GM21515 (cell line): Measurements from ENCODE around the gene DDX19B.
A peak's percentile ranks its signal among the peaks of the same experiment; 100 is the strongest.
"Not testable (repeated sequence)": the region's sequence is repeated elsewhere in the genome, so short reads cannot be mapped to it uniquely, and the experiment has no call there.

Experiments
- ATAC-seq: cut with Tn5 transposase; IDR thresholded peaks from one replicate; pipeline ENCODE4 v1.9.1; 2021; ENCODE audit not compliant: unreplicated experiment

Gene DDX19B

DNA sequence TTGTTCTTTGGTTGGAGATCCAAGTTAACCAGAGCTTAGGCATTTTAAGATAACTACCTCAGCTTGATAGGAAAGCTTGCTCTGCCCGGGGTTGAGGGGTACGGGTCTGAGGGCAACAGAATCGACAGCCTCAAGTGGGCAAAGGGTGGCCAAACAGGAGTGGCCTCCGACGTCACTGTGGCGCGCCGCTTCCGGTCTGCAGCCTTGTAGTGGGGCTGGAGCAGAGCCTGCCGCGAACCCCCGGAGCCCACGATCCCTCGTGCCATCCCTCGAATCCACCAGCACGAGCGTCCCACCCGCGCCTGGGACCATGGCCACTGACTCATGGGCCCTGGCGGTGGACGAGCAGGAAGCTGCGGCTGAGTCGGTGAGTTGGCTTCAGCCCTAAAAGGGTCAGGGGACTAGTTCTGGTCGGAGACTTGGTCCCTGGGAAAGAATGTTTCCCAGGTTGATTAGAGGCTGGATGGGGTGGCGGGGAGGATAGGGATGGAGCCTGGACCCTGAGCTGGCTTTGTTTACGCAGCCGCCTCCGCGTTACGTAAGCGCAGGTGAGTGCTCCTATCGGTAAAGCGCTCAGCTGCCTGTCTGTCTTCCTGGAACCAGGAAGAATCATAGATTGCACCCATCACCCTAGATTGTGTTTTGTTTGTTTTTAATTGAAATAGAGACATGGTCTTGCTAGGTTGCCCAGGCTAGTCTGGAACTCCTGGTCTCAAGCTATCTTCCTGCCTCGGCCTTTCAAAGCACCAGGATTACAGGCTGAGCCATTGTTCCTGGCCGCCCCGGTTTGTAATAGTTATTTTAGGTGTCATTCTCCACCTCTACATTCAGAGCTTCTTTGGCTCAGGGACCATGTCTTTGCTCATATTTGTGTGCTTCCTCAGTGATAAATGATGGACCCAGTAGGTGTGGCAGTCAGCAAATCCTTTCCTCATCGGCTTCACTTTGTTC lies at the start of gene DDX19B:
Gene DDX19B, plus strand, starts transcription at position 199 of the 951 bp plus-strand sequence. Its CDS starts 112 bp downstream, at position 311.
- peak; percentile 65 for ATAC-seq

DNA sequence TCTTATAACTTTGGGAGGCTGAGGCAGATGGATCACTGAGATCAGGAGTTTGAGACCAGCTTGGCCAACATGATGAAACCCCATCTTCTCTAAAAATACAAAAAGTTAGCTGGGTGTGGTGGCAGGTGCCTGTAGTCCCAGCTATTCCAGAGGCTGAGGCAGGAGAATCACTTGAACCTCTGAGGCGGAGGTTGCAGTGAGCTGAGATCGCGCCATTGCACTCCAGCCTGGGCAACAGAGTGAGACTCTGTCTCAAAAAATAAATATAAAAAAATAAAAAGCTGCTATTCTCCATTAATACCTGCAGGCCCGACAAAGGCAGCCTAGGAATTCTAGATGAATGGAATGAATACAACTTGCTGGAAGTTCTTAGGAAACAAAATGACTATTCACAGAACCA lies 49.3 kb upstream of the DDX19B start:
- not testable (repeated sequence) for ATAC-seq

DNA sequence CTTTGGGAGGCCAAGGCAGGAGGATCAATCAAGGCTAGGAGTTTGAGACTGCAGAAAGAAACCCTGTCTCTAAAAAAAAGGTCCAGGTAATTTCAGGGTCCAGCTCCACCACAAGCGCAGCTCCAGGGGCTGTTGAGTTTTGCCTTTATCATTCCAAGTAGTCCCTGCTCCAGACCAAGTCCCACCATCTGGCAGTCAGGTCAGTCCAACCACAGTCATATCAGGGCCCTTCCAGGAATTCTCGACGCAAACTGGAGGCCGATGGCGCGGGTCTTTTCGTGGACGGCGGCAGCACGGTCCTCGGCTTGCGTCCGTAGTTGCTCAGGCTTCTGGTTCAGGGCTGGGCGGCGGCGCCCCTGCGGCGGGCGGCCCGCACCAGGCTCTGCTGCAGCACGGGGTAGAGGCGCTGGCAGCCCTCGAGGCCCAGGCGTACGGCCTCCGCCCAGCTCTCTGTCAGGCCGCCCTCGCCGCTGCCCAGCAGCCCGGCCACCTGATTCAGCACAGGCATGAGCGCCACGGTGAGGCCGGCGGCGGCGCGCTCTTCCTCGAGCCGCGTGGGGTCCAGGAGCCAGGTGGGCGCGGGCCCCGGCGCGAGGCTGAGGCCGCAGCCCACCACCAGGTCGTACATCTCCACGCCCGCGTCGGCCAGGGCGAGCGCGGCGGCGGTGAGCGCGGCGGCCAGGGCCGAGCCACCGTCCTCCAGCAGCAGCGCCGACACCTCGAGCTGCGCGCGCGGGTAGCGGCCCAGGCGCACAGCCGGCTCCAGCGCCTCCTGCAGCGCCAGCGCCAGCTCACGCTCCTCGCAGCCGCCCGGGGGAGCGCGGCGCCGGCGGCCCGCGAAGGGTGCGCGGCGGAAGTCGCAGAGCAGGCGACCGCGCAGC lies 48.0 kb upstream of the DDX19B start:
- ATAC-seq: peak; percentile 39

DNA sequence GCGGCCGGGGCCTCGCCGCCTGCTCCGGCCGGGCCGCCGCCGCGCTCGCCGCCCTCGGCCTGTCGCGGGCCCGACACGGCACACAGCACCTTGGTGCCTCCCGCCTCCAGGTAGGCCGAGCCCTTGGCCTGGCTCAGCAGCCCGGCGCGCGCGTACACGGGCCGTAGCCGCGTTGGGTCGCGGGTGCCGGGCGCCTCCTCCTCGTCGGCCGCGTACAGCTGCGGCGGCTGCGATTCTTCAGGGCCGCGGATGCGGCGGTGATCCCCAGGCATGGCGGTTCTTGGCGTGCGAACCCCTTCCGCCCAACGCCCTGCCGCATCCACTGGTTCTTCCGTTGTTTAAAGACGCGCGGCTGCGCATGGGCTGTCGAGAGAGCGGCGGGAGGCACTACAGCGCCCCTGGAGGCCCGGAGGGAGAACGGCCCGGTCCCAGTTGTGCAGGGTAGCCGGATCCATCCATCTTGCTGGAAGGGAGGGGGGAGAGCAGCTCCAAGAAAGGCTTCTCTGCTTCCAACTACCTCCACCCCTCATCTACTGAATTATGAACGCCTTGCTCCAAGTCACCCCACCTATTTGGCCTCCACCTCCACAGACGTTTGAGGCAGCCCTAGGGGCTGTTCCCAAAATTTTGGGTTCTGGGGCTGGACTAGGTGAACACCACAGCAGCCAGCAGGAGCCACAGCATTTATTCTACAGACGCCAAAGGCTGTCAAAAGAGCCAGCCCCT lies 47.2 kb upstream of the DDX19B start, which contains the start of gene EXOSC6:
Gene EXOSC6, minus strand, starts transcription at position 312 of the 726 bp plus-strand sequence. Its CDS starts 40 bp downstream, at position 272.
- ATAC-seq: peak; percentile 82

DNA sequence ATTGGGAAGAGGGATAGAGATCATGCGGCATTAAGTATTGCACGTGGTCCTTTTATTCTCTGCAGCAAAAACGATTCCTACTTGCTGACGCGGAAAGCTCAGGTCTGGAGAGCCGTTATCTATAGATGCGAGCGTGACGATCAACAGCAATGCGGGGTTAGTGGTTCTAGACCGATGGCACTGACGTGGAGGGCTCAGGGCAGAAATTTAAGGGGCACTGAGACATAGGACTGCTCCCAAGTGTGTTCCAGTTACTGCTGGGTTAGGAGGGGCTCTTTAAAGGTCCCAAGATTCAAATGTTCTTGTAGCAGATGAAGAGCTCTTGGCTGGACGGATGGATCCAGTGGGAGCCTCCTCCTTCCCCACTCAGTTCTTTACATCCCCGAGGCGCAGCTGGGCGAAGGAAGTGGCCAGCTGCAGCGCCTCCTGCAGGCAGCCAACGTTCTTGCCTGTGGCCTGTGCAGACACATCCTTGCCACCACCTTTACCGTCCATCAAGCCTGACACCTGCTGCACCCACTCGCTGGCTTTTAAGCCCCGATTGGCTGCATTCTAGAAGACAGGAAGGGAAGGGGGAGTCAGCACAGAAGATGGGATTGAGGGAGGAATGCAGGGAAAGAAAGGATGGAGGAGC lies 46.5 kb upstream of the DDX19B start:
- ATAC-seq: no peak

DNA sequence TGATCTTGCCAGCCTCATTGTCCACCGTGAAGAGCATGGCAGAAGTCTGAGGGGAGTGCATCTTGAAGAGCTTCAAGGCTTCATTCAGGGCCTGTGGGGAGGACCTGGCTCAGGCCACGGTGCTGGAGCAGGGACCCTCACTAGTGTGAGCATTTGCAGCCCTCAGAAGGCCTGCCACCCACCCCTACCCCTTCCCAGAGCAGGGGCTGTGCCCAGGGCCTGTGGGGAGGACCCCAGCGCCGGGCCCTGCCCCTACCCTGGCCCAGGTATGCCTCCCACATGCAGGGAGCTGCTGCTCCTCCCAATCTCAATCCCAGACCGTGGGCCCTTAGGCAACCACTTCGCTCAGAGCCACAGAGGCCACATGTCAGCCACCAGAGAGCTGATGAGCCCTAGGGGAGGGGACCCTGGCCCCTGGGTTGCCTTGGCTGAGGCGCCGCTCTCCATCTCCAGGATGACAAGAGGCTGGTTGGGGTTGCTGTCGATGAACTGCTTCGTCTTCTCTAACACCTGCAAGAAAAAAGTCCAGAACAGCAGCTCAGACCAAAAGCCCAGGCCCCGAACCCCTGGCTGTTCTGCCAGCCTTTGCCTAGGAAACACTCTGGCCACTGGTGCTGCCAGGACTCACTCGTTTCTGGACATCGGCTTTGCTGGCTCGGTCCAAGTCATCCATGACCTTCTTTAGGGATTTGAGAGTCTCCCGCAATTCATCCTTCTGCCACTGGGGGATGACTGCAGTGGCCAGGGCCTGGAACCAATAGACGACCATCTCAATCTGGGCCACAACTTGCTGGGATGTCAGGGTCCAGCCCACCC lies 45.5 kb upstream of the DDX19B start:
- no peak for ATAC-seq

DNA sequence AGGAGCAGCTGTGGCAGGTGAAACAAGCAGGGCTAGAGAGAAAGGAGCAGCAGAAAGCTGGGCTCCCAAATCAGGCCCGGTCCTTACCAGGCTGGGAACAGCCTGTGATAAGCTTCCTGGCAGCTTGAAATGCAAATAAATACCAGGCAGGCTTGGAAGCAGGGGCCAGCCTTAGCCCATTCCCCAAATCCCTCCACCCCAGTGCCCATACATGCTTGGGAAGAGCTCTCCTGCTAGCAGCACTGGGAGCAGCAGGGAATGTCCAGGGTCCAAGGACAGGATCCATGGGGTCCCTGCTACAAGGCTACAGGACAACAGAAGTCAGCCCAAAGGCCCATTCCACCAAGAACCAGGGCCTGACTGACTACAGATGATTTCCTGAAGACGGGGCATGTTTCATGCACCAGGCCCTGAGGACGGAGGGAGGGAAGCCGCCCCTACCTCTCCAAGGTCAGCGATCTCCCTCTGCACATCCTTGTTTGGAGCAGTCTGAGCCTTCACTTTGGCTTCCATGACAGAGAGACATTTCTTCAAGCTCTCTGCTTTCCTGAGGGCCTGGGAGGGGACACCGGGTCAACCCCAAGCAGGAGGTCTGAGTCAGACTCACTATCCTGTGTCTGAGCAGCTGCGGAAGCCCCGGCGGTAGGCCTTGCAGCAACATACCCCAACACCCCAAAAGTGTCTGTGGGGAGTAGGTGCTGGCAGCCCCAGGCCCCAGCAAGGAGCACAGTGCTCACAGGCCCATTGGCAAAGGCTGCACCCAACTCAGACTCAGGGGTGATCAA lies 44.6 kb upstream of the DDX19B start:
- no peak for ATAC-seq

DNA sequence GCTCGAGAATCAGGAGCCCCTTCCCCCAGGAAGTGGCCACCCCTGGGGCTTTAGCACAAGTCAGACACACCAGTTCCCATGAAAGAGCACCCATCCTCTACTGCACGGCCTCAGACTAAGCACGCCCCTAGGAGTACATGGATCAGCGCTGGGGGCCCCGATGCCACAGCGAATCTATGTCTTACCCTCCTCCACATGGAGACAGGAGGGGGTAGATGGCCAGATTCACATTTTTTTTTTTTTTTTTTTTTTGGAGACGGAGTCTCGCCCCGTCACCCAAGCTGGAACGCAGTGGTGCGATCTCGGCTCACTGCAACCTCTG lies 44.1 kb upstream of the DDX19B start:
- ATAC-seq: no peak

DNA sequence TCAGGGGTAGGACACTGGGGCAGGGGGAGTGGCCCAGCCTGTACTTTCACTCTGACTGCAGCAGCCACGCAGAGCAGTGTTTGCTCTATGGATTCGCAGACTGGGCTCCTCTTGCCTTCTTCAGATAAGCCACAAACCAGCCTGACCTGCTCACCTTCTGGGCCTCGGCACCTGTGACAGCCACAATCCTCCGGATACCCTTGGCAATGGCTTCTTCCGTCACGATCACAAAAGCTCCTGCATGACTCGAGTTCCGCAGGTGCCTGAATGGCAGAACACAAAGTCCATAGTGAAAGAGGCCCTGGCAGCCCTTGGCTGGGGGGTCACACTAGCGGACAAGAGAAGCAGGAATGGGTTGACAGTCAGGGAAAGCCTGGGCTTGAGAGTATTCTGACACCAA lies 43.4 kb upstream of the DDX19B start:
- no peak for ATAC-seq

DNA sequence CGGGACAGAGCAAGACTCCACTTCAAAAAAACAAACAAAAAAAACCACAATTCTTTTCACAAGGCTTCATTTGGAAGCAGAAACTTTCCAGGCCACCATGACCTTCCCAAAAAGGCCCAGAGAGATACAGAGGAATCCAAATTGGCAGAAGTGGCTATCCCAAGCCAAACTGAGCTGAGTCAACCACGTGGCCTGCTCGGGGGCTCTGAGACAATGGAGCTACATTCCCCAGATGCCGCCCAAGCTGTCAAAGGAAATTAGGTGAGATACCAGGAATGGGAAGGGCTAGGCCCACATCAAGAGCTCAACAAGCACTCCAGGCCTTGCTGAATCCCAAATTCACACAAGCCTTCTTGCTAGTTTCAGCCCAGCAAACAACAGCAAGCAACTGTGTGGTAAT lies 41.6 kb upstream of the DDX19B start:
- no peak for ATAC-seq

DNA sequence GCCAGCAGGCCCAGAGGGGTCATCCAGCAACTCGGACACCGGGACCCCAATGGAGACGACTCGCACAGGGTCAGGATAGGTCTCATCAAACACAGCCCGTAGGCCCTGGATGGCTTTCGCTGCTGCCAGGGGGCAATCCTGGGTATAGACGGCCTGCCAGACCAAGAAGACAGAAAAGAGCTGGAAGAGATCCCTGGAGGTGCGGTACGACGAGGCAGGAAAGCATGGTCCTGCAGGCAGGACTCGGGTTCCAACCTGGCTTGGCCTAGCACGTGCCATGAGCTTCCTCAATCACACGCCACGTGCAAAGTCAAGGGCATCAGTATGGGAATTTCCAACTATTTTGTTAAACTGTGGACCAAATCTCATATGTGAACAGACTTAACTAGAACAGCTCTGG lies 40.9 kb upstream of the DDX19B start:
- ATAC-seq: no peak

DNA sequence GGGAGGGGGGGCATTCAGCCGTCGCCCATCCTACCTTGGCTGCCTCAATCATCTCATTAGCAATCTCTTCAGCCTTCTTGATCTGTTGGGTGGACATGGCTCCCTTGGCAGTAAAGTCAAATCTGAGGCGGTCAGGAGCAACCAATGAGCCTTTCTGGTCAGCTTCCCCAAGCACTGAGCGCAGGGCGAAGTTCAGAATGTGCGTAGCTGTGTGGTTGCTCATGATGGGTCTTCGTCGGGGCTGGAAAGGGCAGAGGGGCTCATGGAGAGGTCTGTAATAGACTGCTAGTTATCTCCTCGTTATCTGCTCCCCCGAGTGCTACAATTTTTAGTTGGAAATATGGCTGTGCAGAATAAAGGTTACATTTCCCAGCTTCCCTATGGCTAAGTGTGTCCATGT lies 40.0 kb upstream of the DDX19B start:
- no peak for ATAC-seq

DNA sequence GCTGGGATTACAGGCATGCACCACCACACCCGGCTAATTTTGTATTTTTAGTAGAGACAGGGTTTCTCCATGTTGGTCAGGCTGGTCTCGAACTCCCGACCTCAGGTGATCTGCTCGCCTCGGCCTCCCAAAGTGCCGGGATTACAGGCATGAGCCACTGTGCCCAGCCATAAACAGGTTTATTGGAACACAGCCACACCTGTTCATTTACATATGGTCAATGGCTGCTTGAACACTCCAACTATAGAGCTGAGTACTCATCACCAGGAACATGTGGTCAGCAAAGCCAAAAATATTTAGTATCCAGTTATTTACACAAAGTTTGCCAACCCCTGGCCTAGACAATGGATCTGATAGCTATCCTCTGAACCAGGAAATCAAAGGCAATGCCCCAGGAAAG lies 39.1 kb upstream of the DDX19B start:
- not testable (repeated sequence) for ATAC-seq

DNA sequence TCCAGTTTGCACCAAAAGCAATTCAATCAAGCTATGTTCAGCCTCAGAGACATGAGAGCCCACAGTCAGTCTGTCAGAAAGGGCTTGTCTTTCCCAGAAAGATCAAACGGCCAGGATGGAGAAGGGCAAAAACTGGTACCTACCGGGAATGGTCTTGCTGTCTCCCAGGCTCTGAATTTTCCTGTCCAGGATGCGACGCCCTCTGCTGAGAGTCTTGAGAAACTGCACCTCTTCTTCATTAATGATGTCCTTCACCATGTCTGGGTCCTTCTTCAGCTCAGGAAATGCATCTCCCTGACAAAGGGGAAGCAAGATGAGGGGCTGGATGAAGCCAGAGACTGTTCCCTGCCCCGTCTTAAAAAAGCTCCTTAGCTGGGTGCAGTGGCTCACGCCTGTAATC lies 31.5 kb upstream of the DDX19B start:
- no peak for ATAC-seq

DNA sequence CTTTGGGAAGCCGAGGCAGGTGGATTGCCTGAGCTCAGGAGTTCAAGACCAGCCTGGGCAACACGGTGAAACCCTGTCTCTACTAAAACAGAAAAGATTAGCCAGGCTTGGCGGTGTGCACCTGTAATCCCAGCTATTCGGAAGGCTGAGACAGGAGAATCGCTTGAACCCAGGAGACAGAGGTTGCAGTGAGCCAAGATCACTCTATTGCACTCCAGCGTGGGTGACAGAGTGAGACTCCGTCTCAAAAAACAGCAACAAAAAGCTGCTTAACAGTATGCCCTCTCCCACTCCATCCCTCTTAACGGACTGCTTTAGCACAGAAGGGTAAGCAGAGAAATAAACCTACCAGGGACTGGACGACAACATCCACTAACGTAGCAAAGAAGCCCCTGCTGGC lies 31.1 kb upstream of the DDX19B start:
- not testable (repeated sequence) for ATAC-seq

DNA sequence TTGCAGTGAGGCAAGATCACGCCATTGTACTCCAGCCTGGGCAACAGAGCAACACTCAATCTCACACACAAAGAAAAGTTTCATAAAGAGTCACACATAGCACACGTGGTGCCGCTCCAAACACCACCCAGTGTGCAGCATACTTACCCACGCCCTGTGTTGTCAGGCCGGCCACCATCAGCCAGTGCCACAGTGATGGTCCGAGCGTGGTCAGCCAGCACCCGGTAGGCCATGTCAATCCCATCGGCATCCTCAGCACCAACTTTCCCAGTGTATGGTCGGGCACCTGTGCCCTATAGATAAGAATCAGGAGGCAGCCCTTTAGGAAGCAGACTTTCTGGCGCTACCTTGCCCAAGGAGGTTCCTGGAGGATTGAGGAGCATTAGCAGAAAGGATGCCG lies 29.5 kb upstream of the DDX19B start:
- ATAC-seq: no peak

DNA sequence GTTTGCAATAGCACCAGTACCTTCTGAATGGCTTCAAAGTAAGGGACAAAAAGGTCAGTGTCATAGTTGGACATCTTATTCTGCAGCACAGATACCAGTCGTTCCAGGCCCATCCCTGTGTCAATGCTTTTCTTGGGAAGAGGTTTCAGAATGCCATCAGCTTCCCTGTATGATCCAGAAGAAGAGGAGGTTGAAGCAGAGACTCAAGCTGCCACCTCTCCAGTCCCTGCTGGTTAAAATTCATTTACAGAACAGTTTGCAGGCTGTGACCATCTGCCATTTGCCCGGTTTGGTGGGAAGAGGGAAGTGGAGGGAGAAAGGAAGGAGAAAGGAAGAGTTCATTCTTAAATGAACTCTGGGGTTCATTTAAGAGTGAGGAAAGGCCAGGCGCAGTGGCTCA lies 28.8 kb upstream of the DDX19B start:
- no peak for ATAC-seq

DNA sequence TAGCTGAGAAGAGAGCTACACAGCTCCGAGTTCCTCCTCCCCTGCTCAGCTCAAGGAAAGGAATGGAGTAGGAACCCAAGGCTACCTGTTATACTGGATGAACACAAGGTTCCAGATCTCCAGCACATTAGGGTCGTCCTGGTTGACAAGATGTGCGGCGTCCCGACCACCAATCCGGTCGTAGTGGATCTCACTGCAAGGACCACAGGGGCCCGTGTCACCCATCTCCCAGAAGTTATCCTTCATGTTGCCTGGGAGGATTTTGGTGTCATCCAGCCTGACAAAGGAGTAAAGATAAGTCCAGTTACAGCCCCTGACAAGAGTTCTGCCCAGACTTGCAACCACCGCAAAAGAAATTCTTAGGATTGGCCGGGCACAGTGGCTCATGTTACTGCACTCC lies 27.3 kb upstream of the DDX19B start:
- no peak for ATAC-seq

DNA sequence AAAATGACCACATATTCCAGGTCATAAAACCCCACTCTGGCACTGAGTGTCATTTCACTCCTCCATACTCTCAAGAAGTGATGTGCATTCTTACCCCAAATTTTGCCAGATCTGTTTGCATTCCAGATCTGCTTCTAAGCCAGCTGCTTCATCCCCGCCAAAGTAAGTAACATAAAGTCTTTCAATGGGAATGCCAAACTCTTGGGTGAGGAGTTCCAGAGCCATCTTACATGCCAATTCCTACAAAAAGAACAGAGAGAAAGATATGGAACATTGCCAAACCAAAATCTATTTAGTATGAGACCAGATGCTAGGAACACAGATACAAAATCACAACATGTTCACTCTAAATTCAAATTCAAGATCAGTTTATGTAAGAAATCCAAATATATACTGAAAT lies 22.6 kb upstream of the DDX19B start:
- no peak for ATAC-seq
